ENCODE data around the gene IQCE.

GRCh38 chr7:2514473-2515423 is 44.0 kb upstream of the IQCE start:
- no peak for TF ChIP-seq POLR2A (IDR thresholded peaks at IDR 0.05)
- TF ChIP-seq, protein P1, sequence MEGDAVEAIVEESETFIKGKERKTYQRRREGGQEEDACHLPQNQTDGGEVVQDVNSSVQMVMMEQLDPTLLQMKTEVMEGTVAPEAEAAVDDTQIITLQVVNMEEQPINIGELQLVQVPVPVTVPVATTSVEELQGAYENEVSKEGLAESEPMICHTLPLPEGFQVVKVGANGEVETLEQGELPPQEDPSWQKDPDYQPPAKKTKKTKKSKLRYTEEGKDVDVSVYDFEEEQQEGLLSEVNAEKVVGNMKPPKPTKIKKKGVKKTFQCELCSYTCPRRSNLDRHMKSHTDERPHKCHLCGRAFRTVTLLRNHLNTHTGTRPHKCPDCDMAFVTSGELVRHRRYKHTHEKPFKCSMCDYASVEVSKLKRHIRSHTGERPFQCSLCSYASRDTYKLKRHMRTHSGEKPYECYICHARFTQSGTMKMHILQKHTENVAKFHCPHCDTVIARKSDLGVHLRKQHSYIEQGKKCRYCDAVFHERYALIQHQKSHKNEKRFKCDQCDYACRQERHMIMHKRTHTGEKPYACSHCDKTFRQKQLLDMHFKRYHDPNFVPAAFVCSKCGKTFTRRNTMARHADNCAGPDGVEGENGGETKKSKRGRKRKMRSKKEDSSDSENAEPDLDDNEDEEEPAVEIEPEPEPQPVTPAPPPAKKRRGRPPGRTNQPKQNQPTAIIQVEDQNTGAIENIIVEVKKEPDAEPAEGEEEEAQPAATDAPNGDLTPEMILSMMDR (IDR thresholded peaks at IDR 0.05) = no peak
